RWPE1 (cell line): ENCODE measurements around the gene UCN3.
A peak's percentile ranks its signal among the peaks of the same experiment; 100 is the strongest.

Source experiments
- CTCF ChIA-PET: fragments of 350-600 bp; sonication (Branson Sonifier 250); formaldehyde crosslinking; extraction: SDS; loops from one replicate; lab custom pipeline; 2021; lab: Yijun Ruan, JAX
- POLR2A ChIA-PET: fragments of 400-600 bp; formaldehyde crosslinking; extraction: SDS; loops from one replicate; lab custom pipeline; 2020; ENCODE audit warnings: antibody characterized with exemption; ENCODE audit not compliant: low non-redundant PET; lab: Yijun Ruan, JAX
- DNase-seq: peaks from one replicate; pipeline ENCODE4 v3.0.0; 2012; ENCODE audit warnings: low spot score
- H3K27ac ChIP-seq: fragments of 450-650 bp; 2 replicates; pipeline ENCODE4 v1.5.1; 2017
- CTCF ChIP-seq: fragments of 450-650 bp; conservative IDR thresholded peaks from 2 replicates; pipeline ENCODE4 v1.5.1; 2017; ENCODE audit warnings: low read depth, mild to moderate bottlenecking

The UCN3 gene

GRCh38 chr10:5411941-5412276 lies 47.1 kb downstream of the UCN3 start:
- ChIA-PET CTCF (interaction anchor here (1.1 kb wide), 1 partner anchor 563 kb away, joined by 6 read pairs; no protein-coding TSS in a partner anchor), POLR2A (no interaction called here)
- no peak for TF ChIP-seq CTCF
- DNase-seq, result no peak
- H3K27ac ChIP-seq, result peak overlapping the region; percentile 90

- DNase-seq, result peak; percentile 99
- ChIA-PET POLR2A (no interaction called here), CTCF (no interaction called here)
- TF ChIP-seq CTCF, result no peak
- peak within 1 kb of the TSS; percentile 90 for H3K27ac ChIP-seq
Measured at GRCh38 chr10:5412277-5412941, 47.6 kb downstream of the UCN3 start, which contains the start of gene NET1. NET1 (plus strand) TSS chr10:5412557; CDS start chr10:5412693, 136 bp downstream.

- CTCF ChIA-PET, result no interaction called here
- no peak for TF ChIP-seq CTCF
- DNase-seq, result peak; percentile 58
- POLR2A ChIA-PET, result no interaction called here
- H3K27ac ChIP-seq, result peak overlapping the region; percentile 90
Measured at GRCh38 chr10:5413012-5413938, 48.5 kb downstream of the UCN3 start.

- ChIA-PET CTCF (no interaction called here), POLR2A (no interaction called here)
- DNase-seq, result no peak
- no peak for TF ChIP-seq CTCF
- no peak overlapping the region for H3K27ac ChIP-seq
Measured at GRCh38 chr10:5416981-5417380, 52.2 kb downstream of the UCN3 start.

- ChIA-PET POLR2A (no interaction called here), CTCF (interaction anchor here (0.6 kb wide), 1 partner anchor 9 kb away, joined by 4 read pairs; no protein-coding TSS in a partner anchor)
Measured at GRCh38 chr10:5418584-5418983, 53.8 kb downstream of the UCN3 start.

More at GRCh38 chr10:5418584-5418983, 53.8 kb downstream of the UCN3 start:
- DNase-seq, result no peak
- no peak overlapping the region for H3K27ac ChIP-seq
- TF ChIP-seq CTCF, result no peak
